Measurements from ENCODE around the gene TRIM13.
"Not testable (repeated sequence)": the region's sequence is repeated elsewhere in the genome, so short reads cannot be mapped to it uniquely, and the experiment has no call there.

The TRIM13 gene, protein sequence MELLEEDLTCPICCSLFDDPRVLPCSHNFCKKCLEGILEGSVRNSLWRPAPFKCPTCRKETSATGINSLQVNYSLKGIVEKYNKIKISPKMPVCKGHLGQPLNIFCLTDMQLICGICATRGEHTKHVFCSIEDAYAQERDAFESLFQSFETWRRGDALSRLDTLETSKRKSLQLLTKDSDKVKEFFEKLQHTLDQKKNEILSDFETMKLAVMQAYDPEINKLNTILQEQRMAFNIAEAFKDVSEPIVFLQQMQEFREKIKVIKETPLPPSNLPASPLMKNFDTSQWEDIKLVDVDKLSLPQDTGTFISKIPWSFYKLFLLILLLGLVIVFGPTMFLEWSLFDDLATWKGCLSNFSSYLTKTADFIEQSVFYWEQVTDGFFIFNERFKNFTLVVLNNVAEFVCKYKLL

DNA sequence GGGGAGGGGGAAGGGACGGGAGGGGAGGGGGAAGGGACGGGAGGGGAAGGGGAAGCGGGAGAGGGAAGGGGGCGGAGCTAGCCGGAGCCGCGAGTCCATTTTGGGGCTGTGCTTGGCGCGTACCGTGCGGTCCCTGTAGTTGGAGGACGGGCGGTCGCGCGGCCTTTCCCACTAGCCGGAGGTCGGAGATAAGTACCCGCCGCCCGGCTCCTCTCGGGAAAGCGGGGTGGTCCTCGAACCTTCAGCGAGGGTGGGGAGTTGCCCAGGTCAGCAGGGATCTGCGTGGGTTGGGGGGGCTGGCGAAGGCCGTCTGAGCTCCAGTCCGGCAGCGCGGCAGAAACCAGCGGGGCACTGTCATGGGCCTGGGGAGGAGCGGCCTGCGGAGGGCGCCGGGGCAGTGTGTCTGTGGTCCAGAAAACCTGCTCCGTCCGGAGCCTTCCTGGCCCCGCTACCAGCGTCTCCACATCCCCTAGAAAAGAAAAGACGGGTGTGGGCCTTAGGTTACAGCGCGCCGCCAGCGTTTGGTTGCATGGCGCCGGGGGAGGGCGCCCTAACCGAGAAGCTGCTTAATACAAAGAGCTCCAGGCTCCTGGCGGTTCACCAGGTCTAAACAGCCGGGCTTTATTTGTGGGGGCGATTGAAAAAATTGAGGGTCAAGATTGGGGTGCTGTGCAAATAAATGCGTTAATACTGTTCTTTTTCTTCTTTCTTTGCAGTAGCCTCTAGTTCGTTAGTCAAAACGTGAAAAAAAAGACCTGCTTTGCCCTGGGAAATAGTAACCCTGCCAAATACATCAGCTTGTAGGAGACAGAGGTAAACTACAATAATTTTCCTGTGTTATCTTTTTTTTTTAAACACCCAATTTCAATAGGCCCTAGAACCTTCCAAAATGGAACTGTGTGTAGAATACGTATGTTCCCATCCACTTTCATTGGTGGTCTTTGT is at the start of gene TRIM13:
TRIM13 (plus strand) TSS at position 92 of the 945 bp plus-strand sequence. CDS start 14,899 bp downstream, outside the sequence.
- DNase-seq, result peak; percentile 88

DNA sequence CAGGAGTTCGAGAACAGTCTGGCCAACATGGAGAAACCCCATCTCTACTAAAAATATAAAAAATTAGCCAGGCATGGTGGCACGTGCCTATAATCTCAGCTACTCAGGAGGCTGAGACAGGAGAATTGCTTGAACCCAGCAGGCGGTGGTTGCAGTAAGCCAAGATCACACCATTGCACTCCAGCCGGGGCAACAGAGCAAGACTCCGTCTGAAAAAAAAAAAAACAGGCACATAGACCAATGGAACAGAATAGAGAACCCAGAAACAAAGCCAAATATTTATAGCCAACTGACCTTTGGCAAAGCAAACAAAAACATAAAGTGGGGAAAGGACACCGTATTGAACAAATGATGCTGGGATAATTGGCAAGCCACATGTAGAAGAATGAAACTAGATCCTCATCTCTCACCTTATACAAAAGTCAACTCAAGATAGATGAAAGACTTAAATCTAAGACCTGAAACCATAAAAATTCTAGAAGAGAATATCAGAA is 48.0 kb upstream of the TRIM13 start:
- DNase-seq, result not testable (repeated sequence)

DNA sequence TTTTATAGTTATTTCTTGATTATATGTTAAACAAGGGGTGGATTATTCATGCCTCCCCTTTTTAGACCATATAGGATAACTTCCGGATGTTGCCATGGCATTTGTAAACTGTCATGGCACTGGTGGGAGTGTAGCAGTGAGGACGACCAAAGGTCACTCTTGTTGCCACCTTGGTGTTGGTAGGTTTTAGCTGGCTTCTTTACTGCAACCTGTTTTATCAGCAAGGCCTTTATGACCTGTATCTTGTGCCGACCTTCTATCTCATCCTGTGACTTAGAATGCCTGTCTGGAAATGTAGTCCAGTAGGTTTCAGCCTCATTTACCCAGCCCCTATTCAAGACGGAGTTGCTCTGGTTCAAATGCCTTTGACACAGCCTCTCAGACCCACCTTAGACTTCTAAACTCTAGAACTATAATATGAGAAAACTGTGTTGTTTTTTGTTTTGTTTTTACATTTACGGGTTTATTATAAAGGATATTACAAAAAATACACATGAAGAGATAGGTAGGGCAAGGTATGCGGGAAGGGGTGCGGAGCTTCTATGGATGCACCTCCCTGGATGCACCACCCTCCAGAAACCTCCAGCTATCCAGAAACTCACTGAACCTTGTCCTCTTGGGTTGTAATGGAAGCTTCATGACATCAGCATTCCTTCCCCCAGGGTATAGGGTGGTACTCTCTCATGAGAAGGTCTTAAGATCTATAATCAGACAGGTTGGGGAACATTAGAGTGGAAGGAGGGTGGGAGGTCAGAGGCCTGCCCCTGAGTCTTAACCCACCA is 44.9 kb upstream of the TRIM13 start:
- no peak for DNase-seq

DNA sequence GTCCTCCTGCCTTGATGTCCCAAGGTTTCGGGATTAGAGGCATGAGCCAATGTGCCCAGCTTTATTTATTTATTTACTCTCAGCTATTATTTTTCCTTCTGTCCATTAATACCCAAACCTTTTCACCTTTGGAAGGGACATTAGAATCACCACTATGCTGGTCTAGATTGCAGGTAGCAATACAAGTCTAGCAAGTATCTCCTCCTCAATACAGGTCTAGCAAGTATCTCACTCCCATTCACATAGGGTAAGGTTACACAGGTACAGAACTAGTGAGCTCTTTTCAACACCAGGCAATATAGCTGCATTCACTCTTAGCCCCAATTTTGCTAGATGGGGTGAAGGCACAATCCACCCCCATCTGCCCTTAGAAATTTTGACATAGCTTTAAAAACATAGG is 43.3 kb upstream of the TRIM13 start:
- DNase-seq, result no peak

DNA sequence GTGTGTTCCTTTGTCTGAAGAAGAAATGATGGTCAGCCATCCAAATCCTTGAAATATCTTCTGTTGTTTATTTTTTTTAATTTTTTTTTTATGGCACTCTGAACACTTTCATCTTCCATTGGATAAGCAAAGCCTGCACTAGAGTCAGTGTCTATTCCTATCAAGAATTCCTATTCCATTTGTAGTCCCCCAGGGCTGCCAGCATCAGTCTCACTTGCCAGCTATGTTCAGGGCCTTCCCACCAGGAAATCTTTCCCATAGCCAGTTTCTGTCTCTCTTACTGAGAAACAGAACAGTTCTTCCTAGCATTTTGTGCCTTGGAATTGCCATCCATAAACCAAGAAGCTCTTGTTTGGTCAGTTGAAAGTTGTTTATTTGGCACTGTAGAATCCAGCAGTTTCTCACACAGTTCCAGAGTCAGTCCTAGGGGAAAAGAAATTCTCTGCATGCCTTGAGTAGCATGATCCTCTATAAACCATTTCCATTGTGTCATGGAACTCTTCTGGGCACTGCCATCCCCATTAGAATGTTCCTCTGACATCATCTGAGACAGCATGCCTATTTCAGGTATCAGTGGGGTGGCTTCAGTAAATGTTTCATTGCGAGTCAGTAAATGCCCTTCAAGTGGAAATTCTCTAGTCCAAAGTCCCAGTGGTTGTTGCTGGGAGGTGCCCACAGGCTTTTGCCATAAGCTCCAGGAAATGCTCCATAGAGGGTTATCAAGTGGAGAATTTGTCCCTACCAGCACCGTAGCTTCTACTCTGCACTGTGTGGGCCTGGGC is 42.0 kb upstream of the TRIM13 start:
- DNase-seq, result no peak

DNA sequence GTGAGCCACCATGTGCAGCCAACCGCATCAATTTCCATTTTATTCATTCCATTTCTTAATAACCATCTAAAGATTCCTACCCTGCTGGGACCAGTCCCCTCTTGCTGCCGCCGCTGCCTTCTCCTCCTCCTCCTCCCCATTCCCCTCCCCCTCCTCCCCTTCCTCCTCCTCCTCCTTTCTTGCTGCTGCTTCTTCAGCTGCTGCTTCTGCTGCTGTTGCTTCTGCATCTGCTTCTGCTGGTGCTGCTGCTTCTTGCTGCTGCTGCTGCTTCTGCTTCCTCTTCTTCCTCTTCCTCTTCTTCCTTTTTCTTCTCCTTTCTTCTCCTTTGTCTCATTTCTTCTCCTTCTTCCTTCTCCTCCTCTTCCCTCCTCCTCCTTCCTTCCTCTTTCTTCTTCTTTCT is 40.7 kb upstream of the TRIM13 start:
- DNase-seq, result no peak

DNA sequence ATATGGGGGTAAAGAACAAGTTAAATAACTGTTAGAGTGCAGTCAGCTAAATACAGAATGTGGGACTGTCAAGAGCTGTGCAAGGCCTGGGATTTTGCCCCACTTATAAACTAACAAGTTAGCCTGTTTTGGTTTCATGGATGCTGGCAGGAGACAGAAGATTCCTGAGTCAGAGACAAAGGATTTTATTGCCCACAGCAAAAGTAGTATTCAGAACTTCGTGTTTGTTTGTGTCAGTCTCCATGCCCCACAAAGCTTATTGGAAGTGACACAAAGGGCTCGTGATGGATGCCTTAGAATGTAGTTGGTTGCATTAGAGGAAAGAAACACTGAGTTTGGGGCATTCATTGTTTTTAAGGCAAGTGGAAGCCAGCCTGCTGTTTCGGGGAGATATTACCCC is 38.5 kb upstream of the TRIM13 start:
- DNase-seq, result no peak

DNA sequence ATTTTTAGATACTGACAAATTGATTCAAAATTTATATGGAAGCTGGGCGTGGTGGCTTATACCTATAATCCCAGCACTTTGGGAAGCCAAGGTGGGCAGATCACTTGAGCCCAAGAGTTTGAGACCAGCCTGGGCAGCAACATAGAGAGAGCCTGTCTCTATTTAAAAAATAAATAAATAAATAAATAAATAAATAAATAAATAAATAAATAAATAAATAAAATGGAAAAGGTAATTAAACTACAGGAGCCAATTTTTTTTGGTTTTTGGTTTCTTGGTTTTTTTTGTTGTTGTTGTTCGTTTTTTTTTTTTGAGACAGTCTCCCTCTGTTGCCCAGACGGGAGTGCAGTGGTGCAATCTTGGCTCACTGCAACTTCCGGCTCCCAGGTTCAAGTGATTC is 29.4 kb upstream of the TRIM13 start:
- no peak for DNase-seq

DNA sequence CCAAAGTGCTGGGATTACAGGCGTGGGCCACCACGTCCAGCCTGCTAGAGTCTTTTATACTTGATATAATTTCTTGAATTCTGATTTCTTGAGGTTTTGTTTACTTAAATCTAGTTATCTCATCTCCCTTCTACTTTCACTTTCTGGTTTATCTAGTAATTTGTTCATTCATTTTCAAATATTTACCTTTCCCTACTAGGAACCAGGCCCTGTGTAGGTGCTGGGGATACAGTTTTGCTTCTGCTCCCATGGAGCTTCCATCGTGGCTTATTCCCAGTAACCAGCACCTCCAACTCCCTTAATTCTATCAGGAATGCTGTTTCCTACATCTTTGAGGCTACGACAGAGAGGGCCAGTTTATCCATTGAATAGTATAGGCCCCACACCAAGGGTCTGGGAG is 24.1 kb upstream of the TRIM13 start:
- no peak for DNase-seq

DNA sequence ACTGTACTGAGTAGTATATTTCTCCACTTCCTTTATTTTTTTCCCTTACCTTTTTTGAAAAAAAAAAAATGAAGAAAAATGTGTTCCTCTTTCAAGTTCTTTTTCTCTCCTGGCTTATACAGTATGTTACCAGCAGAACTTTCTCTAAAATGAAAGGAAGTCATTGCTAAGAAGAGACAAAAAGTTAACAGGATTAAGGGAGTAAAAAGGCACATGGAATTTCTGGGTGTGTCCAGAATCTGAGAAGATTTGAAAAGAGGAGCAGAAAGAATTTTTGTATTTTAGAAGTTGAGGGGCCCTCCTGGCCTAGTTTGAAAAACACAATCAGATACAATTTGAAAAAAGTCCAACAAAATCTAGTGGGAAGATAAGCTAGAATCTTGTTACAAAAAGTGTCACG is 21.0 kb upstream of the TRIM13 start:
- no peak for DNase-seq

DNA sequence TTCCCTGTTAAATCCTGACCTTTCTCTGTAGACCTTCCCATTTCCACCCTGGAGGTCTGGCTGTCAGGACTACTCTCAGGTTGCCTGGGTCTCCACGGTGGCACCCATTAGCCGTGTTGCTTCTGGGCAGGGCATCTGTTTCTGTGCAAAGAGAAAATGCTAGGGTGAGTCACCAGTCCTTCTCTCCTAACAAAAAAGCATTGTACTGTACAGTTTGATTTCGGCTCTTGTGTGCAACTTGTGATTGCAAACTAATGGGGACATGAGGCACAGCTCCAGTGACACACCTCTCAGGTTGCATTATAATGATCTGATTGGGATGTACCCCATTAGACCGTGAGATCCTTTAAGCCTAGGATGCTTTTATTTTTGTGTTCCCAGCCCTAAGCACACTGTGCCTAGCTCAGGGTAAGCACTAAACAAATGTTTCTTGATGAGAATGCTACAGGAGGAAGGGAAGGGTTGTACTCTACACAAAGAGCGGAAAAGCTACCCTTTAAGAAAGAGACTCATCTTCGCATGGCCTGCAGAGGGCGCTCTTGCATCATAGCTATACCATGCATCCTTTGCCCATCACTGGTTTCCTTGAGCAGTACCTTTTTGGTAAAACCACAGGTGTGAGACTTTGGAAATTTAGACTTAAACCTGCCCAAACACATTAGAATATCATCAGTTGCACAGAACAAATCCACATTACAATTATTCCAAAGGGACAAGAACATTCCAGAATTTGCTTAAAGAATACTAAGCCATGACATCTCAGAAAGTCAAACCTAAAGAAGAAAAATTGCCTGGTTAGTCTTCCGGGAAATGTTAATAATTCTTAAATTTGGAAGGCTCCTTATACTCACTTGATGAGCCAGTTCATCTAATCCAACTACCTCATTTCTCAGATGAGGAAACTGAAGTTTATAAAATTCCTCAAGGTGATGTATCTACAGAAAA is 20.3 kb upstream of the TRIM13 start:
- DNase-seq, result peak; percentile 56

DNA sequence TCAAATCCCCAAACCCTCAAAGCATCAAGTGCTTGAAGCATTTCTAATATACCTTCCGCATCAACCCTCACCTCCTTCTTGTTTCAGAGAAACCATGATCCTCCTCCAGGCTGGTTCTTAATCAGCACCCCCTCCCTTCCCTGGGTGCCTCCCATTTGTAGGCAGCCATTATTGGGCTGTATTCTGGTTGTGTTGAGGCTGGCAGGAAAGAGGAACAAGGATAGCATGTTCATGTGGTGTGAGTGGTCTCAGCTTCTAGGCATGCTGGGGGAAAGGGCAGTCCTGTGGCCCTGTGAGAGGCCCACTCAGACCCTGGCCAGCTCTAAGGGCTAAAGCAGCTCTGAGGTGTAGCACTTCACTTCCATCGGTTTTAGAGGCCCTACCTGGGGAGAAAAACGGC is 18.9 kb upstream of the TRIM13 start:
- DNase-seq, result no peak

DNA sequence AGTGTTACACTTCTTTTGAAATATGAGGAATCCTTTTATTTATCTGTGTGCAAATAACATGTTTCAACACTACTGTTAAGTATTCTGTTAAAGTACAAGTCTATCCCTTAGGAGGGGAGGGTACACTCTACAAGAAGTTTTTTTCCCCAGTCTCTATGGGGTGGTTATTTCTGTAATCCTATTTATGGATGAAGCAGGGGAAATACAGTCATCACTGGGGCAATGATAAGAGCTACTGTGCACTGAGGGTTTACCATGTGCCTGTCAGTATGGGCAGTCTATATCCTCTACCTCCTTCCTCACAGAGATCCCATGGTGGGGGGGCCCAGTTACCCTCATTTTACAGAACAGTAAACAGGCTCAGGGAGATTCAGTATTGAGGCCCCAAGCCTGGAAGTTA is 16.6 kb upstream of the TRIM13 start:
- DNase-seq, result no peak

DNA sequence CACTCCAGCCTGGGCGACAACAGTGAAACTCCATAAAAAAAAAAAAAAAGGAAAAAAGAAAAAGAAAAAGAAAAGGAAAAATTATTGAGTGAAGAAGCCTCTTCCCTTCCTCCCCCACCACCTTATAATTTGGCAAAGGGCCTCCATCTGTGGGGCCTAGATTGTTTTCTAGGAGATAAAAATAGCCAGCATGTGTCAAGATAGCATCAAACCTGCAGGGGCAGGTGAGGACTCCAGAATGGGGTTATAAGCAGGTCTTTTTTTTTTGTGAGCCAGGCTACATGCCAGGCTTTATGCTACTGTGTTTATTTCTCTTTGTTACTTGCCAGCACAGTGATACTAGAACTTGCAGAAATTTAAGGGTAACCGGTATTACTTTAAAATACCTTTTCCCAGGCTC is 11.7 kb upstream of the TRIM13 start:
- no peak for DNase-seq

DNA sequence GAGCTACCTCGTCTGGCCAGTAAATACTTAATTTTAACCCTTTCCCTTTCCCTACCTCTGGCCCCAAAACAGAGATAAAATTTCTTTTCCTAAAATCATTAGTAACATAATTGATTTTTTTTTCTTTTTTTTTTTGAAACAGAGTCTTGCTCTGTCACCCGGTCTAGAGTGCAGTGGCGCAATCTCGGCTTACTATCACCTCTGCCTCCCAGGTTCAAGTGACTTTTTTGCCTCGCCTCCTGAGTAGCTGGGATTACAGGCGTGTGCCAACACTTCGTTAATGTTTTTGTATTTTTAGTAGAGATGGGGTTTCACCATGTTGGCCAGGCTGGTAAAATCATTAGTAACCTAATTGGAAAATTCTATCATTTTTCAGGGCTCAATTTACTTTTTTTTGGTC is 10.4 kb upstream of the TRIM13 start:
- no peak for DNase-seq

DNA sequence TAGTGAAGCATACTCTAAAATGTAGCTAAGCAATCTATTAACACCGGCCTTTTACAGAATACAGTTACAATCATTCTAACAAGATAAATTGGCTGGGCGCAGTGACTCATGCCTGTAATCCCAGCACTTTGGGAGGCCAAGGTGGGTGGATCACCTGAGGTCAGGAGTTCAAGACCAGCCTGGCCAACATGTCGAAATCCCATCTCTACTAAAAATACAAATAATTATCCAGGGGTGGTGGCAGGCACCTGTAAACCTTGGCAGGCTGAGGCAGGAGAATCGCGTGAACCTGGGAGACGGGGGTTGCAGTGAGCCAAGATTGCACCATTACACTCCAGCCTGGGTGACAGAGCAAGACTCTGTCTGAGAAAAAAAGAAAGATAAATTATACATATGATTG is 6.2 kb upstream of the TRIM13 start:
- DNase-seq, result not testable (repeated sequence)

DNA sequence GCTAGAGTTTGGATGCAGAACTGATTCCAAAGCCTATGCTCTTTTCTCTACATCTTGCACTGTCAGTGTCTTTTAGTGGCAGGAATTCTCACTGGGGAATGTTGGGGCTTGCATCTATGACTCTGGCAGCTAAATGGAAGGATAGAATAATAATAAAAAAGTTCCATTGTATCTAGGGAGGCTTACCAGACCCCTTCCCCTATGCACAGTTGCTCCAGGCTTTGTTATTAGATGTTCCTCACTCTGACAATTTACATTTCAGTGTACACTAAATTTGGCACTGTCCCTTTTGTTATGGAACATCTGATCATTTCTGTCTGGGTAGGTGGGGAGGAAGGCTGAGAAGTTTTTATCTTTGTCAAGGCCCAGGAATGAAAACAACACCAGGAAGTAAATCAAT is 3.7 kb upstream of the TRIM13 start:
- no peak for DNase-seq

DNA sequence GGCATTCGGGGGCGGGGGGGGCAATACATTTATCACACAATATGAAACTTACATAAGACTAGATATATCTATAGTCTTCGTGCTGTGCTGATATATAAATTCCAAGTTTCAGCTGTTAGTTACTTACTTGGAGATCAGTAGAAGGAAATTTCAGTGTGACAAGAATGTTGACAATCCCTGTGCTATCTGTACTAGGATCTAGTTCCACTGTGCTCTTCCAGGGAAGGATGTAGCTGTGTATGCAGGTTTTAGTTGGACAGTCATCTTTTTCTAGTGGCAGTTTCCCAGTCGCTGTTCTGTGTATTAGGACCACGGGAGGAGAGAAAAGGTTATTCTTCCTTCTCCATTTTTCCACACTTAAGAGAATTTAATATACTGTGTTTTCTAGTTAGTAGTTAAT is 3.2 kb upstream of the TRIM13 start:
- DNase-seq, result no peak

DNA sequence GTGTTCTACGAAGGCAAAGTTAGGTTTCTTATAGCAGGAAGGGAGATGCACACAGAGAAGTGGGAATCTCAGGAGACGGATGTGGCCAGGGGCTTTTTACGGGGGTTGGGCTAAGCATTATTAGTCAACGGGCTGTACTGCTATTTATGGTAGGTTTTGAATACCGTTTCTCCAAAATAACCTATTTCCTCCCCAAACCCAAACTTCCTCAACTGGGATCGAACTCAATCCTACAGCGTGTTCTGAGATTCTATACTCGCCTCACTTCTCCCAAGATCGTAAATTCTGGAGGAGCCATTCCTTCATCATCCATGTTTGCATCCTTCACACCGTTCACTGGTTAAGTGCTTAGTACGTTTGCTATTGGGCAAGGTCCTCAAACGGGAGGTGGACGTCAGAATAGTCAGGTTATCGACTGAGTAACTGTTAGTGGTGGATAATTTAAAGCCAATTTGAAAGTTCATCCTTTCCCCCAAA is 1.2 kb upstream of the TRIM13 start:
- DNase-seq, result no peak

DNA sequence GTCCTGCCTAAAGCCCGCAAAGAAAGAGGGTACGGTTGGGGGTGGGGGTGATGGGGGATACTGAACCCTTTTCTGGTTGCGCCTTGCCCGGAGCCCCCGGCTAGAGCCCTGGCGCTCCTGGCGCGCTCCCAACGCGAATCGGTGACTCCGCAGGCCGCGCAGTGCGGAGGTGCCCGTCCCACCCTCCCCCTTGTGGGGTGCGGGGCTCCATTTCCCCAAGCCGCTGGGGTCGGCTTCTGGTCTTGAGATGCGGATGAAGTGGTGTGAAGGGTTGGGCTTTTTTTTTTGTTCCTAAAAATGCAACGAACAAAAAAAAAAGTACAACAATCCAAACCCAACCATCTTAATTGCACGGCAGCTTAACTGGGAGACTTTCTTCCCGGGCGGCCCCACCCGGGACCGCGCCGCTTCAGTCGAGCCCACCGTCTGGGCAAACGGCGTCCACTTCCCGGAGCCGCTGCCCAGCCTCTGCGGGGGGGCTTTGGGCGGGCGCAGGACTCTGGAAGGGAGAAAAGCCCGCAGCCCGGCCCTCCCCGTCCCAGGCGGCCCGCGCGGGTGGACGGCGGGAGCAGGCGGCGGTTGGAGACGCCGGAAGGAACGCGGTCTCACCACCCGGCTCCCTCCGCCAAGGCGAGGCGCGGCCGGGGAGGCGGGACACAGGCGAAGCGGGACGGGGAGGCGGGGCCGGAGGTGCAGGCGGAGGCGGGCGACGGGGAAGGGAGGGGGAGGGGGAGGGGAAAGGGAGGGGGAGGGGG is 504 bp upstream of the TRIM13 start:
- peak; percentile 95 for DNase-seq
